ENCODE measurements around the gene DIO3.

Gene DIO3

DNA sequence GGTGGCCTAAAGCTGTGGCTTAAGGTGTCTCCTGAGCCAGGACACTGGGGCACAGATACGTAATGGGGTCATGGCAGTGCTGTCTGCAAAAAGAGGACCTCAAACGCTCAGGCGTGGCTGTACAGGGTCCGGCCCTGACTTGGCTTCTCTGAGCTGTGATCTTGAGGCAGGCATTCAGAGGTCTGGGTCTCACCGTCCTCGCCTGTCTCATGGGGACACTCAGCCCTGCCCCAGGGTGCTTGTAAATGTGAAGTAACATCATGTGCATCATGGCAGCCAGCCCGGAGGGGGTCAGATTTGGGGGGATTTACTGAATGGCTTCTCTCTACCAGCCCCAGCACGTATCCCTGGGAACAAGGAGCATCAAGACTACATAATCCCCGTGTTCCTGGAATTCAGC is 28.8 kb downstream of the DIO3 start:
- in situ Hi-C loops (cut with HindIII; ENCODE audit: low pct_ligation_motif_present, low pct_unique_long_range_greater_than_20kb, low sequenced_read_pairs): no loop called here
- no peak for DNase-seq

DNA sequence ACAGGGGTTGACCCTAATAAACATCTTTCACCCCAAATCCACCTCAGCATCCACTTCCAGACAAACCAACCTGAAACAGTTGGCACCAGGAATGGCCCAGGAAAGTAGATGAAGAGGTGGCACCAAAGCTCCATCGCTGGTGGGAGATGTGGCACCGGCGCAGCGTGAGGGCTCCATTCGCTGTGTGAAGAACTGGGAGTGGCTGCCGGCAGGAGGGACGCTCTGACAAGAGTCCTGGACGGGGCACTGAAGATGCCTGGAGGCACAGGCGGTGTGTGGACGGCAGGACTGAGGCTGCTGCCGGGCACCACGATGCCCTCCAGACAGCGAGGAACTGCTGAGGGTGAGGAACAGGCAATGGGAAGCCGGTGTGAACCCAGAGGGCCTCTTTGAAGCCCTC is 29.3 kb downstream of the DIO3 start:
- no peak for DNase-seq
- in situ Hi-C loops (cut with HindIII; ENCODE audit: low pct_ligation_motif_present, low pct_unique_long_range_greater_than_20kb, low sequenced_read_pairs): no loop called here

DNA sequence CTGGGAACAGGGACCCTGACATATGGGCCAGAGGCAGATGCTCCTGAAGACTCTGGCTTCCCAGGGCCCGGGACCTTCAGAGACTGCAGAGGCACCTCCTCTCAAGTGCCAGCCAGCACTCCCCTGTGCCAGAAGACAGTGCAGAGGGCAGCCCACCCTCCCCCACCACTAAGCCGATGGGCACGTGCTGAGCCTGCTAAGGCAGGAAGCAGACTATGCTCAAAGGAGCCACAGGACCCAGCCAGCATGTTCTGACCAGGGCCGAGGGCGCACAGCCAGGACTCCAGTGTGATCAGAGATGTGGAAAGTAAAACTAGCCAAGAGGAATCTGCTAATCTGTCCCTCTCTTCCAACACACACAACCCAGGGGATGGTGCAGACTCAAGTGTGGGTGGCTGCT is 29.8 kb downstream of the DIO3 start:
- DNase-seq: no peak
- in situ Hi-C loops (cut with HindIII; ENCODE audit: low pct_ligation_motif_present, low pct_unique_long_range_greater_than_20kb, low sequenced_read_pairs): no loop called here

DNA sequence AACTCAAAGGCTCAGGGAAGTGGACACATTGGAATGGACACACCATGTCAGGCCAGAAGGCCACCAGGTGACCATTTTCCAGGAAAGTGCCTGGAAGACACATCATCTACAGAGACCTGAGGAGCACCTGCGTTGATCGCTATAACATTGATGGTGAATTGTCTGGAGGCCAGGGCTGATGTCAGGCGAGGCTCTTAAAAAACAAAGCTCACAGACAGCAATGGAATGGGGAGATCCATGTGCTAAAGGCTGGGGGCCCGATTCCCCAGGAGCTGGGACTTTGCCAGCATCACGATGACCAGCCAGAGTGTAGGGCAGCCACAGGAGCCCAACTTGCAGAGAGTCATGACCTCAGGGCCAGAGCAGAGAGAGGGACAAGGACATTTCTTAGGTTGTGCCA is 30.3 kb downstream of the DIO3 start:
- DNase-seq: no peak
- in situ Hi-C loops (cut with HindIII; ENCODE audit: low pct_ligation_motif_present, low pct_unique_long_range_greater_than_20kb, low sequenced_read_pairs): no loop called here

DNA sequence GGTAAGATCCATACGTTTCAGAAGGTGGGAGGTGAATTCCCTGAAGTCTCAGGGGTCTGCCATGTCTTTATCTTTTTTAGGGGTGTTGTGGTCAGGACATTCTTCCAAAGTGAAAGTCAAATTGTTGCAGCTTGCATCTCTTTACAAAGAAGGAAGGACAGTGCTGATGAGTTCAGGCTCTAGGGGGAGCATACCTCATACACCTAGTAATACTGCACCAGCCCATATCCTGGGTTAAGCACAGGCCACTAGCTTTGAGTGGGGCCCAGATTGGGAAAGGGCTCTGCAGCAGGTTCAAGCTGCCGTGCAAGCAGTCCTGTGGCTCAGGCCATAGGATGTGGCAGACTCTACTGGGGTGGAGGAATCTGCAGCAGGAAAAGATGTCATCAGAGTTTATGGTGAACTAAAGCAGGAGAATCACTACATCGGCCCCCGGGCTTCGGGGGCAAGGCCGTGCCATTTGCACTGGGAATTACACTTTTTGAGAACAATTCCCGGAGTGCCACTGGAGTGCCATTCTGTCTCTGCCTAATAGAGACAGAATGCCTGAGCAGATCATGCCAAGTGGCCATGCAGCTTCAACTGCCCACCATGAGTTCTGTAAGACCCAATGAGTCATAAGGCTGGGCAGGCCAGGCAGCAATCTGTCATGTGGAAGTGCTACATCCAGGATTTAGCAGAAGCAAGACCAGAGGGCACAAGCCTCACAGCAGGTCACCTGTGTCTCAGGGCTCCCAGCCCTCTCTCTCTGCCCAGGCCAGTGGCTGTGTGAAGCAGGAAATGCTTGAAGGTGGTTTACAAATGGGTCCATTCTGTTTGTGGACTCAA is 32.3 kb downstream of the DIO3 start:
- in situ Hi-C loops (cut with HindIII; ENCODE audit: low pct_ligation_motif_present, low pct_unique_long_range_greater_than_20kb, low sequenced_read_pairs): no loop called here

DNA sequence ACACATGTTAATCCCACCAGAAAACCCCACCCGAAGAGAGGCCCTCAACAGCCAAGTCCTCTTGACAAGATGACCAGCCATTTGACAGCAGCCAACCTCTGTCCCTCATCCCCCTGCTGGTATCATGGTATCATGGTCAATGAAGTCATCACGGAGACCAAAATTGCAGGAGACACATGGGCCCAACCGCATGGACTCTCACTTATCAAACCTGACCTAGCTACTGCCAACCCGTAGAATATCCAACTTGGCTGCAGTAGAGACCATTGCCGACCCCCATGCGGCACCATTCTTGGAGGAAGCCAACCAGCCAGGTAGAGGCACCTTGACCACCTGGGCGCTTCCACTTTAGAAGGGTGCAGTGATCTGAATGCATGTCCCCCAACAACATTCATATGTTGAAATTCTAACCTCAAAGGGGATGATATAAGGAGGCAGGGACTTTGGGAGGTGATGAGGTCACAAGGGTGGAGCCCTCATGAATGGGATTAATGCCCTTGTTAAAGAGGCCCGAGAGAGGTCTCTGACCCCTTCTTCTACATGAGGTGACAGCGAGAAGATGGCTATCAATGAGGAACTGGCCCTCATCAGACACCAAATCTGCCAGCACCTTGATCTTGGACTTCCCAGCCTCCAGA is 33.3 kb downstream of the DIO3 start:
- in situ Hi-C loops (cut with HindIII; ENCODE audit: low pct_ligation_motif_present, low pct_unique_long_range_greater_than_20kb, low sequenced_read_pairs): no loop called here
- no peak for DNase-seq

More for the DNA sequence above, 32.3 kb downstream of the DIO3 start:
- no peak for DNase-seq

DNA sequence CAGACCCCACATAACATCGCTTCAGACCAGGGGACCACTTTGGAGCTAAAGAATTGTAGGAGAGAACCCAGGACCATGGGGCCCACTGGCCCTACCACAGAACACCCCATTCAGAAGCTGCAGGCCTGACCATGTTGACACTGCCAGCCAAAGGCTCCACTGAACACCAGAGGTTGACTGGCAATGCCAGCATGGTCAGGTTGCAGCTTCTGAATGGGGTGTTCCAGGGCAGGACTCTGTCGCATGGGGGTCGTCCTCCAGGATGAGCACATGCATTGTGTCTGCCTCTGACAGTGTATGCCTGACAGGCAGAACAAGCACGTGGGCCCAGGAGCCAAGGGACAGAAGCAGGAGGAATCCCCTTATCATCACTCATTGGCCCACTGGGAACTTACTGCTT is 34.1 kb downstream of the DIO3 start:
- no peak for DNase-seq
- in situ Hi-C loops (cut with HindIII; ENCODE audit: low pct_ligation_motif_present, low pct_unique_long_range_greater_than_20kb, low sequenced_read_pairs): no loop called here

DNA sequence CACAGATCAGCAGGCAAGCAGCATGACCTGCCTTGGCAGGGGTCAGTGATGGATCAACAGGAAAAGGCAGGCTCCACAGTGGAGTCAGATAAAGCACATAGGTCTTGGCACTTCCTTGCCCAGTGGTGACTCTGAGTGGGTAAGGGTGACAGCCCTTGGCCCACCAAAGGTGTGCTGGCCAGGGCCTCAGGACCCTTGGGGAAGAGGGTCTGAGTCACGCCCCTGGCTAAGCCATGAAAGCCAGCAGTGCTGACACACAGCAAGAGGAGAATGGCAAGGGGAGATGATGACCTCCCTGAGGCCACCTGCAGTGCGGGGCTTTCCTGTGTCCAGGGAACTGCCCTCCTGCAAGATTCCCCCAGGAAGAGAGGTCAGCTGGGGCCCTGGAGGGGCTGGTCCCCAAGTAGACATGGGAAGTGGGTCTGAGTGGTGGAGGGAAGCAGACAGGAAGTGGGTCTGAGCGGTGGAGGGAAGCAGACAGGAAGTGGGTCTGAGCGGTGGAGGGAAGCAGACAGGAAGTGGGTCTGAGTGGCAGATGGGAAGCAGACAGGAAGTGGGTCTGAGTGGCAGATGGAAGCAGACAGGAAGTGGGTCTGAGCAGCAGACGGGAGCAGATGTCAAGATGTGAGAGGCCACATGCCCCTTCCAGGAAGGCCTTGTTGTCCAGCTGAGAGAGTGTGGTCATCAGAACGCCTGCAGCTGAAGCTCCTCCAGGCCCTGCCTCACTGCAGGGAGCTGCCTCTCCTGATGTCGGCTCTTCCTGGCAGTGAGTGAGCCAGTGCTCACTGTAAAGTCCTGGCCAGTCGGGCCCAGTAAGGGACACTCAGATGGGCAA is 34.8 kb downstream of the DIO3 start:
- in situ Hi-C loops (cut with HindIII; ENCODE audit: low pct_ligation_motif_present, low pct_unique_long_range_greater_than_20kb, low sequenced_read_pairs): no loop called here
- DNase-seq: no peak

DNA sequence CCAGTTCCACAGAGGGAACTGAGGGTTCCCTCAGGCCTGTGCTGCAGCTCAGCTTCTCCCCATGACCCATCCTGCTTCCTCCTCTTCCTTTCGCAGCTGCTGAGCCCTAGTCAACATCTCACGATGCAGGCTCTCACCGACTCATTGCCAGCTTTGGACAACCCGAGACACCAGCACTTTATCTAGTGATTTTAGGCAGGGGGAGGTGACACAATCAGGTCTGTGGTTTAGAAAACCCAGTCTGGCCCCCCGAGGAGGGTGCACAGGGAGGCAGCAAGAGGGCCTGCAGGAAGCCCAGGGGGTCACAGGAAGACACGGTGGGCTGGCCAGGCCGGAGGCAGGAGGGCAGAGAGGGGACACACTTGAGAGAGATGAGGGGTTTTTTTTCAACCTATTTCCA is 35.4 kb downstream of the DIO3 start:
- in situ Hi-C loops (cut with HindIII; ENCODE audit: low pct_ligation_motif_present, low pct_unique_long_range_greater_than_20kb, low sequenced_read_pairs): no loop called here
- no peak for DNase-seq

DNA sequence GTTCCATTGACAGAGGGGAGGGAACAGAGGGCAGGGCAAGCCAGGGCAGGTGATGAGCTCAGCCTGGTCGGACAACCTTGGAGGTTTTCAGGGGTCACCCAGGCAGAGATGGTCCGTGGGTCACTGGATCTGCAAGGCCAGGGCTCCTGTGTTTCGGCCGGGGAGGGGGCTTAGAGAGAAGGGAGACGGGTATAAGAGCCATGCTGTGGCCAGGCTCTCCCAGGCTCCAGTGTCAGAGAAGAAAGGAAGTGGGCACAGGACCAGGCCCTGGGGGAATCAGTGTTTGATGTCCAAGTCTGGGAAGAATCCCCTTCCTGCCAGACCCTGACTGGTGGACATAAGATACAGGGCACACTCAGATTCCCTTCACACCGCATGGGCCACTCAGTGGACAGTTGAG is 36.9 kb downstream of the DIO3 start:
- no peak for DNase-seq
- in situ Hi-C loops (cut with HindIII; ENCODE audit: low pct_ligation_motif_present, low pct_unique_long_range_greater_than_20kb, low sequenced_read_pairs): no loop called here

DNA sequence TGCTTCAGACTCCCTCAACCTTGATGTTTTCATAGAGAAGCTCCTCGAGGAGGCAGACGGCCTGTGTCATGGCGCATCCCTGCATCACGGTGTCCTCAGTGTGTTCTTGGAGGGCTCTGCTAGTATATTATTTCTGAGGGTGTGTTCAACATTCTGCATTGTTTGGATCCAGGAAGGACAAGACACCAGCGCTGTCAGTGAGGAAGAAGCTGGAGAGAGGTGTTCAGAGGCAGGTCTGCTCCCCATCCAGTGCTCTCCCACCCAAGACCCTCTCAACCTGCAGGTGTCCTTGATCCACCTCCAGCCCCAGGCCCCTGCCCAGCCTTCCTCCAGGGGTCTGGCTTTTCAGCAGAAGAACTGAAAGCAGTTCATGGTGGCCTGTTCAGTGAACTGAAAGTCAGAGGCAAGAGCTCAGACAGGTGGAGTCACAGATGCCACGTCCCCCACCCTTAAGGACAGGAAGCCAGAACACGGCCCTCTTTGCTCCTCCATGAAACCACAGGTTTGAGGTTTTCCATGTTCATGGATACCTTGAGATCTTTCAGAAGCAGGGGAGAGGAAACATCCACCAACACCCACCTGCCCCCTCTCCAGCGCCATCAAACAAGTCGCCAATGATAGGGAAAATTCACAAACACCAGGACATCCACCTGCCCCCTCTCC is 37.4 kb downstream of the DIO3 start:
- in situ Hi-C loops (cut with HindIII; ENCODE audit: low pct_ligation_motif_present, low pct_unique_long_range_greater_than_20kb, low sequenced_read_pairs): no loop called here
- no peak for DNase-seq

DNA sequence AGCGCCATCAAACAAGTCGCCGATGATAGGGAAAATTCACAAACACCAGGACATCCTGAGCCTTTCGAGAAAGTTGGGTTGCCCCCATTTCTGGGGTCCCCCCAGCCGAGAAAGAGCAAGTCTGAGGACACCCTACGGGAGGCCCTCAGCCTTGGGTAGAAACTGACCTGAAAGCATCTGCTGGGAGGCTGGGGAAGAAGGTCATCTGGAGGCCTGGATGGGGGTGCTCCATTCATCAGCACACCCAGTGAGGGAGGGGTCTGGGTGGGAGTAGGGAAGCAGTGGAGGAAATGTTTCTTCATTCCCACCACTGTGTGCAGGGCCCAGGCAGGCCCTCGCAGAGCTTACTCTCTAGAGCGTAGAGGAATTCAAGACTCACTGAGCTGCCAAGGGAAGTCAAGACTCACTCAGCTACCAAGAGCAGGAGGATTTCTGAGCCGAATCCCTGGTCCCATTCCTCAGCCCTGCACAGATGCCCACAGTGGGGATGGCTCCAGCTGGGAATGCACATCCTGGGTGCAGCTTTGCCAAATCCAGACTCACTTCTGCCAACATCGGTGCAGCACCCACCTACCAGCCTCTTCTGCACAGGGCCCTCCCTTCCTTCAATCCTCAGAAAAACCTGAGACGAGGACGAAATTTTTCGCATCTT is 38.1 kb downstream of the DIO3 start:
- no peak for DNase-seq
- in situ Hi-C loops (cut with HindIII; ENCODE audit: low pct_ligation_motif_present, low pct_unique_long_range_greater_than_20kb, low sequenced_read_pairs): no loop called here

DNA sequence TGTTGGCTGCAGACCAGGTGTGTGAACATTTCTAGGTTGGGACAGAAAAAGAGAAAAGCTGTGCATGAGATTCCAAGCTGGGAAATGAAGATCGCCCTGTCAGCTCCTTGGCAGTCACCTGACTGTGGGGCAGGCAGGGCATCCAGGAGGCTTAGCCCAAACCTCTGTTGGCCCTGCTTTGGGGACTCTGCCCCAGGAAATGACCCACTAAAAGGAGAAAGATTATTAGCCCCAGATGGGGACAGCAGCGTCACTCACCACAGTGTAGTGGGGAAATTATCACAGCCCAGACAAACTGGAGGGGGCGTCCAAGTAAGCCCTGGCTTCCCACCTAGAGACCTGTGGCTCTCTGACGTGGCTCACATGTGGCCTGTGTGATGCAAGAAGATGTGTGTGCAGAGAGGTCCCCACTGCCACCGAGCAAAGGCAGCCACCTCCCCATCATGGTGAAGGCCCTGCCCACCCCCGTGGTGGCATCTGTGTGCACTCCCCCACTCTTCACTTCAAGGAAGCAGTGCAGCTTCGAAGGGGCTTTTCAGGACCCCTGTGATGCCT is 39.1 kb downstream of the DIO3 start:
- in situ Hi-C loops (cut with HindIII; ENCODE audit: low pct_ligation_motif_present, low pct_unique_long_range_greater_than_20kb, low sequenced_read_pairs): no loop called here
- no peak for DNase-seq

DNA sequence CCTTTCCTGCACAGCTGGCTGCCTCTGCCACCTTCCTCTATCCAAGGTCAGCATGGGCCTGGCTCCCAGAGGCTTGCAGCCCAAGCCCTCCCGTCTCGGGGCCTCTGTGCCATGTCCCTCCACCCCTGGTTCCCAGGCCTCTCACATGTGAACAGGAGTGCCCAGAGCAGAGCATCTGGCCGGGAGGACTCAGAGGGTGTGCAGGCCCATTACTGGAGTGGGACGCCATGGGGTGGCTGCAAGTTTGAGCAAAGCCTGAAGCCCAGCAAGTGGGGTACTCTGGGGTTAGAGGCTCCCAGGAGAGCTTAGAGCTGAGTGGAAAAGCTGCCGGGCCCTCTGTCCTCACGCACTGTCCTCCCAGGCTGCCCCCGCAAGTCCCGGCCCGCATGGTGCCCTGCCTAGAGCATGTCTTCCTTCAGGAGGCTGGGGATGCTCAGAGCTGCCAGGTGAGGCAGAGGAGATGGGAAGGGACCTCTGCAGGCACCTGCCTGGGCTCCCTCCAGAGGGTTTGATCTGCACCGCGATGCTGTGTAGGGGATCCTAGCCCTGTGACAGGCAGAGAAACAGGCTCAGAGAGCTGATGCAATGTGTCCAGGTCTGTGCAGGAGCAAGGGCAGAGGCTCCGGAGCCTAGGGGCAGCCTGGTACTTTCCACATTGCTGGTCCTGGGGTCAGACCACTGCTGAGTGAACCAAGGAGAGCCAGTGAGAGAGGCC is 39.8 kb downstream of the DIO3 start:
- no peak for DNase-seq
- in situ Hi-C loops (cut with HindIII; ENCODE audit: low pct_ligation_motif_present, low pct_unique_long_range_greater_than_20kb, low sequenced_read_pairs): no loop called here

DNA sequence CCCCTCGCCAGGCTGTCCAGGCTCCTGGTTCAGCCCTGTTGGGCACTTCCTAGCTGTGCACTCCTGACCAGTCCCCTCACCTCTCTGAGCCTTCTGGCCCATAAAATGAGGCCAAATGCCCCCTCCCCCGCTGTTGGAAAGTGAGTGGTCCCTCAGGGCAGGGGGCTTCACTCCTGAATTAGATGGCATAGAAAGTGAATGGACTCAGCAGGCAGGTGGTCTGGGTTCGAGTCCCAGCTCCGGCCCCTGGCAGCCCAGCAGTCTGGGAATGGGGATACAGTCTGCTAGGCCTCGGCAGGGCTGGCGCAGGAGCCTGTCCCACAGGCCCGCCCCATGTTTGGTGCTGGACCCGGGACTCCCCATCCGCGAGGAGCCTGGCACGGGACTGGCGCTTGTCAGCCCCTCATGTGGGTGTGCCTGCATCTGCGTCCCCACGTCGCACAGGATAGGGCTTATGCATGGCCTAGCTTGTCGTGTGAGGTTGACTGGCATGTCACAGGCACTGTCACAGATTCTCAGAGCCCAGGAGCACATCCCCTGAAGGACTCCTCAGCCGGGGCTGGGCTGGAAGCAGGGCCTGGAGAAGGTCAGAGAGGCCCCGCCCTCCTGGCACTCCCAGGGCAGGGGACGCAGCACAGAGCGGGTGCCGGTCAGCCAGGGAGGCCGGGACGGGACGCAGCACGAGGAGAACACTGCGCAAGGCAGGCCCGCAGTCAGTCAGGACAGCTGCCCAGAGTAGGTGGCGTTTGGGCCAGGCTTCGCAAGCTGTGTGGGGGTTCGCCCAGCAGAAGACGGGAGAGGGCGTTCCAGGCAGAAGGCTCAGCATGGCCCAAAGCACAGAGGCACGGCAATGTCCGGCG is 40.5 kb downstream of the DIO3 start:
- in situ Hi-C loops (cut with HindIII; ENCODE audit: low pct_ligation_motif_present, low pct_unique_long_range_greater_than_20kb, low sequenced_read_pairs): no loop called here
- DNase-seq: no peak

DNA sequence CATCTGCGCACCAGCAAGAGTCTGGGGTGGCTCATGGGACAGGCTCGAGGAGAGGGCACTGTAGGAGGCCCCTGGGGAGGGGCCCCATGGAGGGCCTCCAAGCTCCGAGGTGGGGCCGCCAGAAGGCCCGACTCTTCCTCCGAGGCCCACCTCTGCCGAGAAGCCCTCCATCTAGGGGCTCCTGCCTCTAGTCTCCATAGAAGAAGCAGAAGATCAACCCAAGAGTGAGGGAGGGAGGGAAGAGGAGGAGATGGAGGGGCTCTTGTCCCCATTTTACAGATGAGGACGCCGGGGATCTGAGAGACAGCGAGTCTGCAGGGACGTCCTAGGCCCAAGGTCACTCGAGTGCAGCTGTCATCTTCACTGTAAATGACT is 41.2 kb downstream of the DIO3 start:
- DNase-seq: no peak
- in situ Hi-C loops (cut with HindIII; ENCODE audit: low pct_ligation_motif_present, low pct_unique_long_range_greater_than_20kb, low sequenced_read_pairs): no loop called here

DNA sequence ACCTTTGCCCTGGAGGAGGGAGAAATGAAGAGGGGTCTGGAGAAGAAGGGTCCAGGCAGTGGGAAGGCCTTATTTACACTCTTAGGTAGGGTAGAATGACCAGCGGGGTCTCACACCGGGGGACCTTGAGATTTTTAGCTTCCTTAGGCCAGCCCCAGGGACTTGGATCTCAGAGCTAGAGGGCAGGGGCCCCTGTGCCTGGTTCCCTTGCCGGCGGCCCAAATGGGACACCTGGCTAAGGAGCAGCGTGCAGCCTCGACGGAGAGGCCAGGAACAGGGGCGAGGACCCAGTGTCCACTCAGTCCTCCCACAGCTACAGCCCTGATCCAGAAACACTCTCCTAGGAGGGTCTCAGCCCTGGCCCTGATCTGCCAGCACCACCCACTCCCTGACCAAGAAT is 41.8 kb downstream of the DIO3 start:
- no peak for DNase-seq
- in situ Hi-C loops (cut with HindIII; ENCODE audit: low pct_ligation_motif_present, low pct_unique_long_range_greater_than_20kb, low sequenced_read_pairs): no loop called here

All from ACHN (cell line).